Stimulated activated CD8-positive, alpha-beta memory T cell treated with anti-CD3 and anti-CD28 coated beads, Interleukin-4, amount 100 ng/mL, for 4 hours (primary cell): Measurements from ENCODE around the gene MRLN.
"Not testable (repeated sequence)": the region's sequence is repeated elsewhere in the genome, so short reads cannot be mapped to it uniquely, and the experiment has no call there.

ENCODE experiments used
- DNase-seq, 2 donors: peaks; one replicate each; pipeline ENCODE4 v3.0.0-alpha.2; 2020; ENCODE audit warnings: low read depth in 2 of 2, low spot score in 1 of 2

Gene MRLN

GRCh38 chr10:59753267-59753666 lies at the start of gene MRLN:
TSS of gene MRLN (minus strand) at chr10:59753455.
- no peak for DNase-seq

GRCh38 chr10:59801171-59801570 lies 47.9 kb upstream of the MRLN start:
- DNase-seq, result no peak

- DNase-seq, result no peak
These were observed 46.2 kb upstream of the MRLN start for GRCh38 chr10:59799421-59799820.

- DNase-seq, result no peak
These were observed 40.7 kb upstream of the MRLN start for GRCh38 chr10:59793919-59794318.

- no peak for DNase-seq
These were observed 39.6 kb upstream of the MRLN start for GRCh38 chr10:59792812-59793211.

- DNase-seq, result no peak
These were observed 38.3 kb upstream of the MRLN start for GRCh38 chr10:59791601-59792000.

GRCh38 chr10:59790080-59790479 lies 36.8 kb upstream of the MRLN start:
- DNase-seq, result not testable (repeated sequence)

GRCh38 chr10:59788914-59789313 lies 35.7 kb upstream of the MRLN start:
- not testable (repeated sequence) for DNase-seq

GRCh38 chr10:59787032-59787431 lies 33.8 kb upstream of the MRLN start:
- not testable (repeated sequence) for DNase-seq

- not testable (repeated sequence) for DNase-seq
These were observed 32.2 kb upstream of the MRLN start for GRCh38 chr10:59785476-59785875.

GRCh38 chr10:59781511-59781910 lies 28.3 kb upstream of the MRLN start:
- no peak for DNase-seq

GRCh38 chr10:59779756-59780533 lies 26.7 kb upstream of the MRLN start:
- DNase-seq, result no peak

- no peak for DNase-seq
These were observed 21.2 kb upstream of the MRLN start for GRCh38 chr10:59774451-59774850.

GRCh38 chr10:59773088-59773487 lies 19.8 kb upstream of the MRLN start:
- no peak for DNase-seq

GRCh38 chr10:59771162-59771807 lies 18.0 kb upstream of the MRLN start:
- no peak for DNase-seq

- no peak for DNase-seq
These were observed 17.4 kb upstream of the MRLN start for GRCh38 chr10:59770689-59771088.

- DNase-seq, result no peak
These were observed 9.2 kb upstream of the MRLN start for GRCh38 chr10:59762505-59762904.

GRCh38 chr10:59757966-59758365 lies 4.7 kb upstream of the MRLN start:
- no peak for DNase-seq

GRCh38 chr10:59754951-59755350 lies 1.7 kb upstream of the MRLN start:
- no peak for DNase-seq

- DNase-seq, result no peak
These were observed 846 bp downstream of the MRLN start for GRCh38 chr10:59752278-59752940.

GRCh38 chr10:59750155-59750945 lies 2.9 kb downstream of the MRLN start:
- no peak for DNase-seq
